Ishikawa (cell line): Measurements from ENCODE around the gene AUTS2.

ENCODE experiments used
- CEBPB ChIP-seq: IDR thresholded peaks from 2 replicates; pipeline ENCODE4 v1.6.1; 2012
- CREB1 ChIP-seq: IDR thresholded peaks from 2 replicates; pipeline ENCODE4 v1.6.1; 2012; ENCODE audit warnings: low read depth
- EGR1 ChIP-seq: IDR thresholded peaks from 2 replicates; pipeline ENCODE4 v1.6.1; 2012
- EP300 ChIP-seq: IDR thresholded peaks from 2 replicates; pipeline ENCODE4 v1.6.1; 2012; ENCODE audit warnings: borderline replicate concordance
- FOXM1 ChIP-seq: IDR thresholded peaks from 2 replicates; pipeline ENCODE4 v1.6.1; 2012; ENCODE audit warnings: low read depth, borderline replicate concordance
- NFIC ChIP-seq: IDR thresholded peaks from 2 replicates; pipeline ENCODE4 v1.6.1; 2012
- RAD21 ChIP-seq: IDR thresholded peaks from 2 replicates; pipeline ENCODE4 v1.6.1; 2012; ENCODE audit warnings: low read depth
- REST ChIP-seq: IDR thresholded peaks from 2 replicates; pipeline ENCODE4 v1.6.1; 2012; ENCODE audit warnings: low read depth, mild to moderate bottlenecking
- TAF1 ChIP-seq: IDR thresholded peaks from 2 replicates; pipeline ENCODE4 v1.6.1; 2012; ENCODE audit warnings: low read depth, mild to moderate bottlenecking
- TCF12 ChIP-seq: IDR thresholded peaks from 2 replicates; pipeline ENCODE4 v1.6.1; 2012; ENCODE audit warnings: low read depth
- TEAD4 ChIP-seq: IDR thresholded peaks from 2 replicates; pipeline ENCODE4 v1.6.1; 2012
- YY1 ChIP-seq: IDR thresholded peaks from 2 replicates; pipeline ENCODE4 v1.6.1; 2012; ENCODE audit warnings: low read depth
- ZBTB7A ChIP-seq: IDR thresholded peaks from 2 replicates; pipeline ENCODE4 v1.6.1; 2012; ENCODE audit warnings: low read depth
- TF ChIP-seq, protein P1 (sequence below): IDR thresholded peaks from 2 replicates; pipeline ENCODE4 v1.6.1; 2012
- TF ChIP-seq, protein P2 (sequence below): IDR thresholded peaks from 2 replicates; pipeline ENCODE4 v1.6.1; 2012

Gene AUTS2

GRCh38 chr7:70572571-70572970 lies 974.3 kb downstream of the AUTS2 start:
- TF ChIP-seq ZBTB7A (no peak), NFIC (no peak), EGR1 (no peak)

- TF ChIP-seq TAF1 = no peak
- no peak for TF ChIP-seq FOXM1
- no peak for TF ChIP-seq EP300
- TF ChIP-seq, protein P1, sequence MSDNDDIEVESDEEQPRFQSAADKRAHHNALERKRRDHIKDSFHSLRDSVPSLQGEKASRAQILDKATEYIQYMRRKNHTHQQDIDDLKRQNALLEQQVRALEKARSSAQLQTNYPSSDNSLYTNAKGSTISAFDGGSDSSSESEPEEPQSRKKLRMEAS = no peak
- no peak for TF ChIP-seq RAD21
- TF ChIP-seq ZBTB7A = no peak
- TF ChIP-seq YY1 = no peak
- no peak for TF ChIP-seq TEAD4
- TF ChIP-seq REST = no peak
- no peak for TF ChIP-seq EGR1
- no peak for TF ChIP-seq NFIC
- TF ChIP-seq TCF12 = no peak
- TF ChIP-seq CREB1 = no peak
- no peak for TF ChIP-seq CEBPB
Measured at GRCh38 chr7:70573071-70573661, 974.9 kb downstream of the AUTS2 start.

DNA sequence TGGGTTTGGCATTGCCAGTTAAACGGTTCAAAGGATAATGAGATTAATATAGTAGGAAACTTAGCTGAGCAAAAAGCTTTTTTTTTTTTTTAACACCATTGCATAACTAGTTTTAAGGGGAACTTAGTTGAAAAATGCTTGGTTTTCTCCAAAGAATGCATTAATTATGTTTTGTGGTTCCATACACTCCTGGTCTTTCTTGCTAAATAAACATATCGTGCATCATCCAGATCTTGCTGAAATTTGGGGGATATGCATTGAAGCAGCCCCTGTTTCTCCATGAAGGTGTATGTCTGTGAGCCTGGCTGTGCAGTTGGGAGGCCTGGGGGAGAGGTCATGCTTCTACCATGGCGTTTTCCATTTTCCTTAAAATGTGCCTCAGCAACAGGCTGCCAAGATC lies 975.4 kb downstream of the AUTS2 start:
- no peak for TF ChIP-seq CEBPB

DNA sequence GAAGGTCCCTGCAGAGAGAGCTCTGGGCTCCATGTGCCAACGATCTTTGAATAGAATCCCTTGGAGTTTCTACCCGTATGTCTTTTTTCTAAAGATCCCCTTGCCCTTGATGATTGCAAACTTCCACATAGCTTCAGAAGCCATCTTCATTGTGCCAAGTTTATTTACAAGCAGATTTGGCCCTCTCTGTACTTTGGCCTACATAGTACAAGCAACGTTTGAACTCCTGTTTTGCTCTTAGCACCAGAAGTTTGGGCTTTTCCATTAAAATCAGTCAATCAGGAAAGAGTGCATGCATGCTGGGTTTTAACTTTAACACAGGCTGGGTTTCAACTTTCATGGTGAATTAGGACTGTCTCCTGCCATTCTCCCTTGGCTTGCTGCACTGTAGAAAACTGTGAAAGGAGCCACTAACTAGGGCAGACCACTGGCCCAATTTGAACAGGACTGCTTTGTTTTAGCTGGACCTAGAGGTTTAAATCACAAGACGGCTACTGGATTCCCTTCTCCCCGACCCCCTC lies 976.1 kb downstream of the AUTS2 start:
- TF ChIP-seq CREB1 (no peak), TAF1 (no peak), ZBTB7A (no peak), FOXM1 (no peak), RAD21 (no peak), NFIC (no peak), EP300 (no peak), TCF12 (no peak), EGR1 (no peak)
- TF ChIP-seq, protein P2, sequence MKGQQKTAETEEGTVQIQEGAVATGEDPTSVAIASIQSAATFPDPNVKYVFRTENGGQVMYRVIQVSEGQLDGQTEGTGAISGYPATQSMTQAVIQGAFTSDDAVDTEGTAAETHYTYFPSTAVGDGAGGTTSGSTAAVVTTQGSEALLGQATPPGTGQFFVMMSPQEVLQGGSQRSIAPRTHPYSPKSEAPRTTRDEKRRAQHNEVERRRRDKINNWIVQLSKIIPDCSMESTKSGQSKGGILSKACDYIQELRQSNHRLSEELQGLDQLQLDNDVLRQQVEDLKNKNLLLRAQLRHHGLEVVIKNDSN = no peak
- TF ChIP-seq, protein P1 = no peak

DNA sequence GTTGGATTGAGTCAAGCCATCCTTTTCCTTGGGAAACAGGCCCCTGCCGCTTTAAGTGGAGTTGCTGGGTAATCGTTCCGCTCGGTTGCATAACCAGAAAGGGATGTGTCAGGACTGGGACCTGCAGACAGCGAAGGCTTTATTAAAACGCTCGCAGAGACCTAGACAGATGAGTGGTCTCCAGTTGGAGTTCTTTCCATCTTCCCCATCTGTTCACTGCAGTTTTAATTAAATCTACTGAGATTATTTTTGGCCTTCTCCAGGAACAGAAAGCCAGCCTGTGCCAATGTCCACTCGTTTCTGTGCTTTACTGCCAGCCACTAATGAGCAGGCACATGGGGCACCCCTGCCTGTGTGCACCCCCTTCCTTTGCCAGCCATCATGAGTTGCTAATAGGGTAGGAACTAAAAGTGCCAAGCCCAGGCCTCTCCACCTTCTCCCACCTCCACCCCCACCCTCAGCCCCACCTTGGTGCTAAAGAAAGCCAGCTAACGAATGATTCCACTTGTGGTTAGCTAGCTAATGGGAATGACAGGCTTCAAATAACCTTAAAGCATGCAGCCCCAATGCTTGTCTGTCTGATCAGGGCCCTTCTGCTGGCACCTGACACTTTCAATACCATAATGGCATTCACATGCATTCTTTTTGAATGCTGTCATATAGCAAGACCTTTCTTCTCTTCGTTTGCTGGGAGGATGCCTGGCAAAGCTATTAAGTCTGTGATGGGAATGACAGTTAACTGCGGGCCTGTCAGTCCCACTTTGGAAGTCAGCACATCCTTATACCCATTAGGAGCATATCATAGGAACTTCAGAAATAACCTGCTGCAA lies 976.9 kb downstream of the AUTS2 start:
- TF ChIP-seq REST (no peak), ZBTB7A (no peak), TAF1 (no peak), TCF12 (no peak), CREB1 (no peak), FOXM1 (no peak), RAD21 (no peak), TEAD4 (no peak), CEBPB (no peak), YY1 (no peak), EGR1 (no peak), NFIC (no peak), EP300 (no peak)
- TF ChIP-seq, protein P2 = no peak
- TF ChIP-seq, protein P1 = no peak
